Trophoblast cell (in vitro differentiated cells and primary cell): ENCODE data around the gene MYO10.

ENCODE experiments used
- DNase-seq, 2 donors: peaks; one replicate each; pipeline ENCODE4 v3.0.0-alpha.2; 2016
- H2AFZ ChIP-seq: 2 replicates; pipeline ENCODE4 v1.6.1; 2013; ENCODE audit warnings: low read length, moderate library complexity, mild to moderate bottlenecking; ENCODE audit not compliant: insufficient read depth, poor library complexity
- H2AK5ac ChIP-seq: 2 replicates; pipeline ENCODE4 v1.6.1; 2013; ENCODE audit warnings: mild to moderate bottlenecking, low read length
- H2BK120ac ChIP-seq: 2 replicates; pipeline ENCODE4 v1.6.1; 2013; ENCODE audit warnings: low read length, mild to moderate bottlenecking, moderate library complexity; ENCODE audit not compliant: insufficient read depth, poor library complexity
- H2BK12ac ChIP-seq: 2 replicates; pipeline ENCODE4 v1.6.1; 2013; ENCODE audit warnings: mild to moderate bottlenecking, low read length, moderate library complexity
- H2BK5ac ChIP-seq: 2 replicates; pipeline ENCODE4 v1.6.1; 2013; ENCODE audit warnings: low read length, low read depth, moderate library complexity, mild to moderate bottlenecking; ENCODE audit not compliant: poor library complexity
- H3K14ac ChIP-seq: 2 replicates; pipeline ENCODE4 v1.6.1; 2013; ENCODE audit warnings: mild to moderate bottlenecking, low read length
- H3K18ac ChIP-seq: 2 replicates; pipeline ENCODE4 v1.6.1; 2013; ENCODE audit warnings: mild to moderate bottlenecking, low read length
- H3K23ac ChIP-seq: 2 replicates; pipeline ENCODE4 v1.6.1; 2013; ENCODE audit warnings: low read length
- H3K27ac ChIP-seq: 2 replicates; pipeline ENCODE4 v1.5.1; 2013; ENCODE audit warnings: low read depth, mild to moderate bottlenecking, inconsistent platforms, low read length, moderate library complexity
- H3K27me3 ChIP-seq: 2 replicates; pipeline ENCODE4 v1.6.1; 2013; ENCODE audit warnings: inconsistent platforms, mild to moderate bottlenecking, low read length, moderate library complexity; ENCODE audit not compliant: insufficient read depth
- H3K36me3 ChIP-seq, 2 experiments: 1 replicate in 1 of 2; 2 replicates in 1 of 2; pipeline ENCODE4 v1.6.1; 2013; ENCODE audit warnings: low read length in 2 of 2, mild to moderate bottlenecking in 2 of 2, moderate library complexity in 1 of 2; ENCODE audit not compliant: insufficient read depth in 2 of 2, control insufficient read depth in 1 of 2
- H3K4ac ChIP-seq: 2 replicates; pipeline ENCODE4 v1.6.1; 2013; ENCODE audit warnings: low read depth, mild to moderate bottlenecking, low read length, moderate library complexity
- H3K4me1 ChIP-seq, 2 experiments: 1 replicate in 1 of 2; 2 replicates in 1 of 2; pipeline ENCODE4 v1.6.1; 2013; ENCODE audit warnings: low read length in 2 of 2, mild to moderate bottlenecking in 2 of 2, moderate library complexity in 1 of 2; ENCODE audit not compliant: insufficient read depth in 2 of 2, control insufficient read depth in 1 of 2
- H3K4me2 ChIP-seq: 2 replicates; pipeline ENCODE4 v1.6.1; 2013; ENCODE audit warnings: inconsistent platforms, mild to moderate bottlenecking, low read length, moderate library complexity
- H3K4me3 ChIP-seq: 2 replicates; pipeline ENCODE4 v1.5.1; 2013; ENCODE audit warnings: mild to moderate bottlenecking, low read depth, low read length, inconsistent platforms
- H3K79me1 ChIP-seq: one replicate; pipeline ENCODE4 v1.6.1; 2013; ENCODE audit warnings: low read length
- H3K79me2 ChIP-seq: 2 replicates; pipeline ENCODE4 v1.6.1; 2013; ENCODE audit warnings: low read length, mild to moderate bottlenecking; ENCODE audit not compliant: control insufficient read depth, insufficient read depth, poor library complexity
- H3K9ac ChIP-seq: 2 replicates; pipeline ENCODE4 v1.6.1; 2013; ENCODE audit warnings: mild to moderate bottlenecking, low read length
- H3K9me3 ChIP-seq: 2 replicates; pipeline ENCODE4 v1.6.1; 2013; ENCODE audit warnings: low read depth, mild to moderate bottlenecking, control low read depth, inconsistent platforms, low read length; ENCODE audit not compliant: insufficient read depth
- H4K12ac ChIP-seq: 2 replicates; pipeline ENCODE4 v1.6.1; 2013; ENCODE audit warnings: low read depth, mild to moderate bottlenecking, low read length, moderate library complexity
- H4K8ac ChIP-seq: 2 replicates; pipeline ENCODE4 v1.6.1; 2013; ENCODE audit warnings: low read depth, mild to moderate bottlenecking, low read length, moderate library complexity
- H4K91ac ChIP-seq: one replicate; pipeline ENCODE4 v1.6.1; 2013; ENCODE audit warnings: low read depth, mild to moderate bottlenecking, low read length, moderate library complexity
- WGBS: extraction: QIAGEN DNeasy Blood & Tissue Kit; methylation state at CpG from one replicate; pipeline ENCODE4 v1.1.7; 2013; ENCODE audit warnings: missing lambda C conversion rate; ENCODE audit not compliant: insufficient read length, insufficient coverage; ENCODE audit errors: extremely low coverage; 5-methylcytosine and 5-hydroxymethylcytosine counted together

MYO10 gene

DNA sequence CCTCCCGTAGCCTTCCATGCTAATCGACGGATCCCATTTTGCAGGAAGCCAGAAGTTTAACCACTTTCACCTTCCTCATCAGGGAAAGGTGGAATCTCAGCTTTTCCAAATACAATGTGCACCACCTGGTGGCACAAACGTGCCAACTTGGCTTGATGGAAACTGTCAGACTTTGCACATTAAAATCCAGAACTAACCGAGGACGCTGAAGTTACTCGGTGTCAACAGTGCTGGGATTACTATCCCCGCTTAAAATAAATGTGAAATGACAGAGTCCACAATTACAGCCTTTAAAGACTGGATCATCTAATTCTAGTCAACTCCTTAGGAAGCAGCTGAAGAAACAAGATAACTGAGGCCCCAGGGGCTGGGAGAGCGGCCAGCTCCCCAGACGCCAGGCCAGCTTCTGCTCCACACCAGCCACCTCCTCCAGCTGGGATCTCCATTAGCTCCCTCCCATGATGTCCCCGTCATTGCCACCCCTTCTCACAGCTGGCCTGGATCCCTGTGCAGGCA lies 269.1 kb downstream of the MYO10 start:
- Histone ChIP-seq H3K23ac (no peak overlapping the region), H2BK12ac (no peak overlapping the region), H4K8ac (no peak overlapping the region), H3K9me3 (no peaks in the 10 kb centered on the region), H2BK5ac (no peak overlapping the region), H3K27me3 (no peaks in the 10 kb centered on the region), H2BK120ac (no peak overlapping the region), H3K4ac (no peak overlapping the region), H3K4me2 (no peak overlapping the region), H3K4me1 (no peaks in the 10 kb centered on the region), H4K91ac (no peak overlapping the region), H3K79me2 (no peaks in the 10 kb centered on the region), H3K9ac (no peak overlapping the region), H3K18ac (no peak overlapping the region), H2AFZ (no peak overlapping the region), H3K27ac (no peak overlapping the region), H2AK5ac (no peak overlapping the region), H3K36me3 (peaks cover 38 to 54% of the 10 kb centered on the region in 2 experiments), H3K4me3 (peak overlapping the region; percentile 1), H4K12ac (no peak overlapping the region), H3K14ac (no peak overlapping the region), H3K79me1 (no peaks in the 10 kb centered on the region)
- peak in 1 of 2 donors; percentile 51 for DNase-seq
- no CpG with 5 or more reads among the region's 11 CpGs for WGBS

GRCh38 chr5:16666130-16666882 lies 269.8 kb downstream of the MYO10 start:
- Histone ChIP-seq H3K79me2 (no peaks in the 10 kb centered on the region), H3K9me3 (no peaks in the 10 kb centered on the region), H3K4me1 (no peaks in the 10 kb centered on the region), H3K4me2 (no peak overlapping the region), H2BK5ac (no peak overlapping the region), H2AFZ (no peak overlapping the region), H3K9ac (no peak overlapping the region), H2BK120ac (no peak overlapping the region), H3K36me3 (peaks cover 36 to 49% of the 10 kb centered on the region in 2 experiments), H4K12ac (no peak overlapping the region), H4K8ac (no peak overlapping the region), H2BK12ac (no peak overlapping the region), H3K4ac (no peak overlapping the region), H2AK5ac (no peak overlapping the region), H3K79me1 (no peaks in the 10 kb centered on the region), H4K91ac (no peak overlapping the region), H3K18ac (no peak overlapping the region), H3K23ac (no peak overlapping the region), H3K27me3 (no peaks in the 10 kb centered on the region), H3K4me3 (peak overlapping the region; percentile 1), H3K14ac (no peak overlapping the region), H3K27ac (no peak overlapping the region)
- WGBS = no CpG with 5 or more reads among the region's 19 CpGs
- no peak for DNase-seq

DNA sequence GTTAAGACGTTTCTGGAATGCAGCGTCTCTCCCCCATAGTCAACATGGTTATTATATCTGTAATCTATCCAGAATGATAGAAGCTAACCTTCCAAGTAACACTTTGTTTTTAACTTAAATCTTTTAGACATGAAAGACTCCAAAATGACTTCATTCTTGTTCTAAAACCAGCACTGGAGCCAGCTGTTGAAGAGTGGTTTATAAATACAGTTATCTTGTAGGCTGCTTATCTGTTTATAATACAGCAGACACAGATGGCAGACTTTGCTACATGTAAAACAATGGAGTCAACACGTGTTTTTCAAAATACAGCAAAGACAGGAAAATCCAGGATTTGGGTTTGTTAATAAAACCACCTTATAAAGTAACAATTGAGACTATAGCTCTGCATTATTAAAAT lies 270.5 kb downstream of the MYO10 start:
- no peak overlapping the region for H4K8ac ChIP-seq
- H3K36me3 ChIP-seq = peaks cover 32 to 42% of the 10 kb centered on the region in 2 experiments
- no peak overlapping the region for H3K18ac ChIP-seq
- no peak overlapping the region for H3K9ac ChIP-seq
- H2BK5ac ChIP-seq = no peak overlapping the region
- no peak overlapping the region for H4K12ac ChIP-seq
- no peak overlapping the region for H3K4me3 ChIP-seq
- no peaks in the 10 kb centered on the region for H3K9me3 ChIP-seq
- no peak overlapping the region for H4K91ac ChIP-seq
- WGBS = no CpG with 5 or more reads among the region's 3 CpGs
- no peaks in the 10 kb centered on the region for H3K79me1 ChIP-seq
- no peak overlapping the region for H2BK12ac ChIP-seq
- H2AFZ ChIP-seq = no peak overlapping the region
- no peak overlapping the region for H2AK5ac ChIP-seq
- H3K23ac ChIP-seq = no peak overlapping the region
- no peak overlapping the region for H3K27ac ChIP-seq
- no peaks in the 10 kb centered on the region for H3K79me2 ChIP-seq
- H3K4me2 ChIP-seq = no peak overlapping the region
- no peak overlapping the region for H3K14ac ChIP-seq
- no peaks in the 10 kb centered on the region for H3K4me1 ChIP-seq
- no peak overlapping the region for H3K4ac ChIP-seq
- H2BK120ac ChIP-seq = no peak overlapping the region
- DNase-seq = no peak
- H3K27me3 ChIP-seq = no peaks in the 10 kb centered on the region

DNA sequence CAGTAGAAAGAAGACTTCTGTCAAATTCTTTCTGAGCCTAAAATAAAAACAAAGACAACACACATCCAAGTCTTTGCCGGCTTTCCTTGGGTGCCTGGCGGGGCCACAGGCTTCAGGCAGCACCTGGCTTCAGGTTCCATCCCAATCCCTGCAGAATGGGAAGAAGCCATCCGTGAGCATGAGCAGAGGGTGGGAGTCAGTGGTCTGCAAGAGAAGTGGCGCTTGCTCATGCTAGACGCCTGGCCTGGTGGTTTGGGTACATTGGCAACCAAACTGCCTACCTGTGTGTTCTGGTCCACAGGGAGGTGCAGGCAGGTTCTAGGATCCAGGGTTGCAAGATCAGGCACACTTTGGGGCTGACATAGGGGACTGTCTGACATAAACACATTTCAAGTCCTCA lies 271.7 kb downstream of the MYO10 start:
- Histone ChIP-seq H2BK12ac (no peak overlapping the region), H4K91ac (no peak overlapping the region), H3K79me2 (no peaks in the 10 kb centered on the region), H3K18ac (no peak overlapping the region), H3K4me2 (no peak overlapping the region), H2BK120ac (no peak overlapping the region), H3K36me3 (peaks cover 28 to 37% of the 10 kb centered on the region in 2 experiments), H4K12ac (no peak overlapping the region), H3K79me1 (no peaks in the 10 kb centered on the region), H3K4ac (no peak overlapping the region), H3K23ac (no peak overlapping the region), H2BK5ac (no peak overlapping the region), H3K4me1 (no peaks in the 10 kb centered on the region), H3K27ac (no peak overlapping the region), H3K4me3 (no peak overlapping the region), H2AK5ac (no peak overlapping the region), H3K27me3 (no peaks in the 10 kb centered on the region), H2AFZ (no peak overlapping the region), H3K9me3 (no peaks in the 10 kb centered on the region), H3K9ac (no peak overlapping the region), H3K14ac (no peak overlapping the region), H4K8ac (no peak overlapping the region)
- no peak for DNase-seq
- no CpG with 5 or more reads among the region's 5 CpGs for WGBS
